Breast epithelium (tissue), 4 donors: ENCODE data around the gene UPP1. TPM values are rescaled to one million over a fixed set of nuclear protein-coding genes. Genes with fewer than 3 reads are reported as not detected.

Source experiments
- DNase-seq, 2 donors: peaks; one replicate each; pipeline ENCODE4 v3.0.0-alpha.2; 2019; ENCODE audit warnings: low spot score in 2 of 2
- H3K27ac ChIP-seq, 2 donors: fragments of 200-600 bp; sonication (generic) in 1 of 2; one replicate each; pipeline ENCODE4 v1.5.1; 2016 to 2019; ENCODE audit warnings: mild to moderate bottlenecking in 1 of 2
- H3K27me3 ChIP-seq, 2 donors: fragments of 200-600 bp; sonication (generic) in 1 of 2; one replicate each; pipeline versions ENCODE4 v1.5.1 to v1.6.0; 2017 to 2019; ENCODE audit warnings: control low read depth in 1 of 2, mild to moderate bottlenecking in 1 of 2
- H3K36me3 ChIP-seq: fragments of 200-600 bp; one replicate; pipeline ENCODE4 v1.5.1; 2019
- H3K4me1 ChIP-seq, 2 donors: fragments of 200-600 bp; sonication (generic); one replicate each; pipeline ENCODE4 v1.5.1; 2016 to 2019; ENCODE audit warnings: control low read depth in 1 of 2
- H3K4me3 ChIP-seq, 3 donors: fragments of 200-600 bp; sonication (generic); 1 replicate in 2 of 3; 2 replicates in 1 of 3; pipeline ENCODE4 v1.5.1; 2016 to 2019; ENCODE audit warnings: mild to moderate bottlenecking in 3 of 3, moderate library complexity in 2 of 3
- H3K9me3 ChIP-seq, 2 donors: fragments of 200-600 bp; sonication (generic) in 1 of 2; one replicate each; pipeline ENCODE4 v1.5.1; 2016 to 2019; ENCODE audit warnings: control low read depth in 1 of 2
- CTCF ChIP-seq, 3 donors: fragments of 450-650 bp; IDR thresholded peaks; one replicate each; pipeline ENCODE4 v1.5.1; 2016 to 2017; ENCODE audit warnings: antibody characterized with exemption in 3 of 3, mild to moderate bottlenecking in 3 of 3, moderate library complexity in 3 of 3
- POLR2A ChIP-seq: fragments of 450-650 bp; IDR thresholded peaks from one replicate; pipeline ENCODE4 v1.6.1; 2016; ENCODE audit warnings: antibody characterized with exemption, mild to moderate bottlenecking, moderate library complexity
- POLR2AphosphoS5 ChIP-seq, 3 donors: sonication (generic); formaldehyde crosslinking; IDR thresholded peaks; one replicate each; pipeline ENCODE4 v1.6.1; 2017; ENCODE audit warnings: antibody characterized with exemption in 3 of 3
- intact Hi-C: fragments of 100-400 bp; cut with DNase I; formaldehyde crosslinking; loops from one replicate; pipeline ENCODE4 v1.15.1; 2023; ENCODE audit warnings: low total_unique reads
- total RNA-seq, 3 donors: library from RNA; depleted of rRNA; stranded (reverse); fragments of >200 nt; gene quantifications; one replicate each; pipeline ENCODE4 v1.1.0, GENCODE V29; 2016

The UPP1 gene
- 10 to 100 TPM; 11.1 to 32.1 (median 19.5) TPM for total RNA-seq

GRCh38 chr7:48089046-48090003 is at the start of gene UPP1:
TSS of gene UPP1 (plus strand) at chr7:48089265. CDS start at chr7:48094784, 5,519 bp downstream.
- TF ChIP-seq POLR2AphosphoS5 (IDR thresholded peaks at IDR 0.05) (no peak), CTCF (IDR thresholded peaks at IDR 0.05) (no peak), POLR2A (no peak)
- peak within 1 kb of the TSS; percentile 90 to 94 for H3K27ac ChIP-seq
- no peaks in the 10 kb centered on the region for H3K9me3 ChIP-seq
- H3K36me3 ChIP-seq = no peaks in the 10 kb centered on the region
- no peaks in the 10 kb centered on the region for H3K4me1 ChIP-seq
- peak; percentile 75 to 84 for DNase-seq
- intact Hi-C loops = no loop called here
- H3K27me3 ChIP-seq = no peaks in the 10 kb centered on the region
- peak within 1 kb of the TSS; percentile 80 to 87 (median 84) for H3K4me3 ChIP-seq

GRCh38 chr7:48040944-48041652 is 48.0 kb upstream of the UPP1 start:
- Histone ChIP-seq H3K9me3 (no peaks in the 10 kb centered on the region), H3K27ac (no peak overlapping the region), H3K36me3 (no peaks in the 10 kb centered on the region), H3K4me1 (no peaks in the 10 kb centered on the region), H3K4me3 (no peak overlapping the region), H3K27me3 (peaks cover 1 to 2% of the 10 kb centered on the region in 2 donors)
- intact Hi-C loops = no loop called here
- TF ChIP-seq CTCF (IDR thresholded peaks at IDR 0.05) (no peak), POLR2A (no peak), POLR2AphosphoS5 (IDR thresholded peaks at IDR 0.05) (no peak)
- no peak for DNase-seq

GRCh38 chr7:48041653-48041970 is 47.5 kb upstream of the UPP1 start:
- no peaks in the 10 kb centered on the region for H3K9me3 ChIP-seq
- no peaks in the 10 kb centered on the region for H3K27me3 ChIP-seq
- H3K36me3 ChIP-seq = no peaks in the 10 kb centered on the region
- intact Hi-C loops = no loop called here
- no peak overlapping the region for H3K4me3 ChIP-seq
- no peak overlapping the region for H3K27ac ChIP-seq
- no peaks in the 10 kb centered on the region for H3K4me1 ChIP-seq
- no peak for DNase-seq
- no peak for TF ChIP-seq POLR2AphosphoS5 (IDR thresholded peaks at IDR 0.05)
- TF ChIP-seq CTCF (IDR thresholded peaks at IDR 0.05) = no peak
- no peak for TF ChIP-seq POLR2A

GRCh38 chr7:48042216-48042615 is 46.8 kb upstream of the UPP1 start:
- no peak overlapping the region for H3K4me3 ChIP-seq
- no peak for TF ChIP-seq POLR2AphosphoS5 (IDR thresholded peaks at IDR 0.05)
- no peak for TF ChIP-seq POLR2A
- no peak for TF ChIP-seq CTCF (IDR thresholded peaks at IDR 0.05)
- DNase-seq = no peak

GRCh38 chr7:48042636-48043035 is 46.4 kb upstream of the UPP1 start:
- intact Hi-C loops = no loop called here
- H3K27me3 ChIP-seq = no peaks in the 10 kb centered on the region
- H3K27ac ChIP-seq = no peak overlapping the region
- DNase-seq = no peak
- no peak for TF ChIP-seq POLR2AphosphoS5 (IDR thresholded peaks at IDR 0.05)
- TF ChIP-seq POLR2A = no peak
- no peak for TF ChIP-seq CTCF (IDR thresholded peaks at IDR 0.05)
- no peaks in the 10 kb centered on the region for H3K36me3 ChIP-seq
- no peaks in the 10 kb centered on the region for H3K9me3 ChIP-seq
- no peaks in the 10 kb centered on the region for H3K4me1 ChIP-seq
- no peak overlapping the region for H3K4me3 ChIP-seq

More at GRCh38 chr7:48042216-48042615, 46.8 kb upstream of the UPP1 start:
- H3K36me3 ChIP-seq = no peaks in the 10 kb centered on the region
- H3K9me3 ChIP-seq = no peaks in the 10 kb centered on the region
- no peak overlapping the region for H3K27ac ChIP-seq
- H3K27me3 ChIP-seq = no peaks in the 10 kb centered on the region
- no peaks in the 10 kb centered on the region for H3K4me1 ChIP-seq
- intact Hi-C loops = no loop called here
